ENCODE data around the gene FGD4.

GRCh38 chr12:32400866-32401265 lies 1.5 kb downstream of the FGD4 start:
- TF ChIP-seq CTCF (IDR thresholded peaks at IDR 0.05), result no peak
- peak in 1 of 2 donors; percentile 63 for TF ChIP-seq POLR2A (IDR thresholded peaks at IDR 0.05)
